AG09309 (cell line): ENCODE results near the gene KCNG3.
A peak's percentile ranks its signal among the peaks of the same experiment; 100 is the strongest.

ENCODE experiments used
- DNase-seq: peaks from one replicate; pipeline ENCODE4 v3.0.0-alpha.2; 2010; ENCODE audit warnings: low read depth
- H3K4me3 ChIP-seq: 2 replicates; pipeline ENCODE4 v1.5.1; 2011; ENCODE audit warnings: mild to moderate bottlenecking, low read depth, low read length, moderate library complexity; ENCODE audit not compliant: control insufficient read depth
- TF ChIP-seq, protein P1 (sequence below): IDR thresholded peaks from 2 replicates; pipeline ENCODE4 v1.5.1; 2011; ENCODE audit warnings: mild to moderate bottlenecking, low read depth, low read length, inconsistent platforms; ENCODE audit not compliant: insufficient read depth, control insufficient read depth; ENCODE audit errors: missing control alignments

KCNG3 gene

DNA sequence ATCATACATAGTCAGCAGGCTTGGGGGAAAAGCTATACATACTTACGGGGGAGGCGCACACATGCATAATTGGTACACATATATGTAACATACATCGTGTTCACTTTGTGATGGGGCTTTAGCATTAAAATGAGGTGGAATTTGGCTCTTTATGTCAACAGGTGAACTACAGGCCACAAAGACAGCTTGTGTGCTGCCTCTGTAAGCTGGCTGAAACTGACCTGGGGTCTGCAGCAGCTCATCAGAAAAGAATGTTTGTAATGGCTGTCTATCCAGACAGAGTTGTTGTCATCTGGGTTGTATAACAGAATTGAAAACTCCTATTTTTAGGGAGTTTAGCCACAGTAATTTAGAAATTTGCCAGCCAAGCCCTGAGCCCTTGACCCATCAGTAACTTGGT, 4.7 kb upstream of the KCNG3 start:
- DNase-seq = no peak
- TF ChIP-seq, protein P1, sequence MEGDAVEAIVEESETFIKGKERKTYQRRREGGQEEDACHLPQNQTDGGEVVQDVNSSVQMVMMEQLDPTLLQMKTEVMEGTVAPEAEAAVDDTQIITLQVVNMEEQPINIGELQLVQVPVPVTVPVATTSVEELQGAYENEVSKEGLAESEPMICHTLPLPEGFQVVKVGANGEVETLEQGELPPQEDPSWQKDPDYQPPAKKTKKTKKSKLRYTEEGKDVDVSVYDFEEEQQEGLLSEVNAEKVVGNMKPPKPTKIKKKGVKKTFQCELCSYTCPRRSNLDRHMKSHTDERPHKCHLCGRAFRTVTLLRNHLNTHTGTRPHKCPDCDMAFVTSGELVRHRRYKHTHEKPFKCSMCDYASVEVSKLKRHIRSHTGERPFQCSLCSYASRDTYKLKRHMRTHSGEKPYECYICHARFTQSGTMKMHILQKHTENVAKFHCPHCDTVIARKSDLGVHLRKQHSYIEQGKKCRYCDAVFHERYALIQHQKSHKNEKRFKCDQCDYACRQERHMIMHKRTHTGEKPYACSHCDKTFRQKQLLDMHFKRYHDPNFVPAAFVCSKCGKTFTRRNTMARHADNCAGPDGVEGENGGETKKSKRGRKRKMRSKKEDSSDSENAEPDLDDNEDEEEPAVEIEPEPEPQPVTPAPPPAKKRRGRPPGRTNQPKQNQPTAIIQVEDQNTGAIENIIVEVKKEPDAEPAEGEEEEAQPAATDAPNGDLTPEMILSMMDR = no peak
- no peak overlapping the region for H3K4me3 ChIP-seq

DNA sequence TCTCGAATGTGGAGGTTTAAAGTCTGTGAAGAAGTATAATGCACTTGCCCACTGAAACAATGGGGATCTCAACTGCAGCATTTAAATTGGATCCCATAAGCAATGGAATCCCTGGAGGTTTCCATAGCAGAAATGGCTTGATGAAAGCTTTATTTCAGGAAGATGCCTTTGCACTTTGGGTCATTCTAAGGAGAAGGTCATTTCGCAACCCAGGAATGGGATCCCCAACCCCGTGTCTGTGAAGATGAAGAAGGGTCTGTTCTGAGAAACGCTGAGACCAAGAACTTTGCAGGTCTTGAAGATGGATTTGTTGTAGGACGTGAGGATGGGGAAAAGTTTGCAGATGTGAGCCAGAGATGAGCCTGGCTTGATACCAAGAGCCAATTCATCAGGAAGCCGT, 1.8 kb upstream of the KCNG3 start:
- TF ChIP-seq, protein P1 = no peak
- no peak overlapping the region for H3K4me3 ChIP-seq
- DNase-seq = no peak

DNA sequence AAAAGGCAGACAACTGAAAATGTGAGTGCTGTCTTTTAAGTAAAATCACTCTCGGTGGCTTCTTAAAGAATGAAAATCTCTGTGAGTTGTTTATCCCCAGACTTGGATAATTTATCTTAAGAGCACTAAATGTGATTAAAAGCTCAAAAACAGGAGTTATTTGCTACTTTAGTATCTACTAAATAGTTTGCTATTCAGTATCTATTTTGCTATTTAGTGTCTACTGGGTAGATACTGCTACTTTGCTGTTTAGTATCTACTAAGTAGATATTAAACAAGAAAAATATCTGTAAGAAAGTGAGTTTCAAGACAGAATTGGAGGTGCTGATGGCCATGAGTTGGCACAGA, 1.4 kb upstream of the KCNG3 start:
- DNase-seq = no peak
- no peak overlapping the region for H3K4me3 ChIP-seq
- TF ChIP-seq, protein P1 = no peak

DNA sequence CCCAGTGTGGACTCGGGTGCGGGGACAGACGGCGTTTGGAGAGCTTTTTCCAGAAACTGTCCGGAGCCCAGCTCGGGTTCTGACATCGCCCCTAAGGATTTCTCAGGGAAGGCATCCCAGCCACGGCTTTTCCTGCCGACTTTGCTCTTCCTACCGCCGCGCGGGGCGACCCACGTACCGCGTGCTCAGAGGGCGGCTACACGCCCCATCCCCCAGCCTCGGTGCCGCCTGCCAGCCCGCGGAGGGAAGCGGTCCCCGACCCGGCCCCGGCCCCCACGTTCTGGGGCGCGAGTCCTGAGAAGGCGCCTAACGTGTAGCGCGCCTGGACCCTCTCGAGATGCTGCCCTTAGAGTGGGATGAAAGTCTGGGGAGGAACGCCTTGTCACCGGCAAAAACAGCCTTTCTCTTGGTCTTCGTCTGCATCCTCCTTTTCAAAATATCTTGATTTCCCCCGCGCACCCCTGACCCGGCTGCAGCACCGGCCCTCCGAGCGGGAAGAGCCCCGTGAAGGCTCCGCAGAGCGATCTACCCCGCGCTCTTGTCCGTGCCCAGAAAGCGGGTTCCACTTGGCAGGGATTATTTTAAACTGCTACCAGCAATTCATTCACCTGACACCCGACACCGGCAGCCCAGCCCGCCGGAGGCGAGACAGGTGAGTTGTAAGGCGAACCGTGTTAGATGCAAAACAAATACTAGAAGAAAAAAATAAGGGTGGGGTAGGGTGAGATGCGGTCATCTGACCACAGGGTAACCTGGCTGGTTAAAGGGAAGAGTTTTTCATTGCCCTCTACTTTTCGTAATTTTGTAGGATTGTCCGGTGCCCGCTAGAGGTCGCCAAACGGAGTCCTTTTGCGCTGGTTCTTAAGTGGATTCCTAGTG, 812 bp upstream of the KCNG3 start:
- TF ChIP-seq, protein P1 = peak; percentile 83
- H3K4me3 ChIP-seq = peak overlapping the region; percentile 43
- DNase-seq = peak; percentile 25

DNA sequence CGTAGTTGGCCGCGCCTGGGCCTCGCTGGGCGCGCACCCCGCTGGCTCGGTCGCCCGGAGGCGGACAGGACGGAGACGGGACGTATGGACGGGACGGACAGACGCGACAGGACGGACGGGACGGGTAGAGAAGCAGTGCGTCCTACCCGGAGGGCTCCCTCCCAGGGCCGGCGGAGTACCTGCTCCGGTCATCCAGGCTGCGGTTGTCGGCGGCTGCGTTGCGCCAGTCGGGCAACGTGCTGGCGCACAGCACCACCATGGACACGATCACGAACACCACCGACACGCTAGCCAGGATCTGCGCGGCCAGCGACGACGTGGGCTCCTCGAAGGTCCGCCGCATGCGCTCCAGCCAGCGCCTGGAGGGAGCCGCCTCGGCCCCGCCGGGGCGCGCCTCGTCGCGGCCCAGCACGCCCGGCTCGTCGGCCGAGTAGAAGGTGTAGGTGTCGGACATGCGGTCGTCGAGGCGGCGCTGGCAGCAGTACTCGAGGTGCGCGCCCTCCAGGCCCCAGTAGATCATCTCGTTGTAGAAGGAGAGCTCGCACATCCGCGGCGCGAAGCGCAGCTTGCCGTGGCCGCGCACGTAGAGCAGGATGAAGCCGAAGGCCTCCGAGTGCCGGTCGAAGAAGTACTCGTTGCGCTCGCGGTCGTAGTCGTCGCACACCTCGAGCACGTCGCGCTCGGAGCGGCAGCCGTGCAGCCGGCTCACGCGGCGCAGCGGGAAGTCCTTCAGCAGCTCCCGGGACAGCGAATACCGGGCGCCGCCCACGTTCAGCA, 903 bp downstream of the KCNG3 start:
- TF ChIP-seq, protein P1 = no peak
- H3K4me3 ChIP-seq = no peak overlapping the region
- no peak for DNase-seq

DNA sequence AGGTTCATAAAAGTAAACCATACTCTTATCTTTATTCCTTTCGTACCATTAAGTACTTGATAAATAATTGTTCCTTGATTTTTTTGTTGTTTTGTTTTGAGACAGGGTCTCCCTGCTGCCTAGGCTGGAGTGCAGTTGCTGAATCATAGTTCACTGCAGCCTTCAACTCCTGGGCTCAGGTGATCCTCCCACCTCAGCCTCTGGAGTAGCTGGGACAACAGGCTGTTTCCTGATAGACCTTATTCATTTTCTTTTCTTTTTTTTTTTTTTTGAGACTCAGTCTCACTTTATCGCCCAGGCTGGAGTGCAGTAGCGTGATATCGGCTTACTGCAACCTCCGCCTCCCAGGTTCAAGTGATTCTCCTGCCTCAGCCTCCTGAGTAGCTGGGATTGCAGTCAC, 5.5 kb downstream of the KCNG3 start:
- no peak for DNase-seq
- H3K4me3 ChIP-seq = no peak overlapping the region
- TF ChIP-seq, protein P1 = no peak
